ENCODE results near the gene HDAC5. TPM values are rescaled to one million over a fixed set of nuclear protein-coding genes. Genes with fewer than 3 reads are reported as not detected.
"Not testable (repeated sequence)": the region's sequence is repeated elsewhere in the genome, so short reads cannot be mapped to it uniquely, and the experiment has no call there.

HDAC5 gene
- total RNA-seq, 4 donors from 2014 or later, result 45.3 to 182 (median 70.8) TPM

GRCh38 chr17:44059101-44059892 is 64.1 kb downstream of the HDAC5 start:
- Histone ChIP-seq H3K27me3 (no peaks in the 10 kb centered on the region), H3K36me3 (peaks cover 0 to 36% (median 10%) of the 10 kb centered on the region in 4 donors), H3K9me3 (no peaks in the 10 kb centered on the region), H3K4me3 (no peak overlapping the region), H3K27ac (no peak overlapping the region), H3K4me1 (peaks cover 0 to 5% (median 0%) of the 10 kb centered on the region in 4 donors)
- DNase-seq, result no peak
- 68 to 82% methylated on average over 3 to 14 of the region's 14 CpGs for WGBS, 2 donors (ENCODE audit: low coverage in 1 of 2)
- in situ Hi-C loops (cut with MboI; ENCODE audit: low pct_ligation_motif_present in 1 of 4, low pct_unique_long_range_greater_than_20kb in 1 of 4, low sequenced_read_pairs in 3 of 4), result loop anchor here in 1 of 4 donors (25.0 kb wide), 1 partner anchor 103 kb away; the partner anchor contains the start of gene ASB16
- TF ChIP-seq EP300 (IDR thresholded peaks at IDR 0.05; ENCODE audit: low read depth), result no peak
- TF ChIP-seq POLR2AphosphoS5 (IDR thresholded peaks at IDR 0.05), result no peak
- TF ChIP-seq POLR2A (IDR thresholded peaks at IDR 0.05), result no peak
- TF ChIP-seq CTCF (IDR thresholded peaks at IDR 0.05), result no peak
- intact Hi-C loops (cut with DNase I; ENCODE audit: low total_unique reads), result no loop called here

- intact Hi-C loops (cut with DNase I; ENCODE audit: low total_unique reads), result no loop called here
- DNase-seq, result no peak
- no peak overlapping the region for H3K4me3 ChIP-seq
- TF ChIP-seq CTCF (IDR thresholded peaks at IDR 0.05), result no peak
- TF ChIP-seq EP300 (IDR thresholded peaks at IDR 0.05; ENCODE audit: low read depth), result no peak
- H3K27me3 ChIP-seq, result no peaks in the 10 kb centered on the region
- H3K9me3 ChIP-seq, result no peaks in the 10 kb centered on the region
- in situ Hi-C loops (cut with MboI; ENCODE audit: low pct_ligation_motif_present in 1 of 4, low pct_unique_long_range_greater_than_20kb in 1 of 4, low sequenced_read_pairs in 3 of 4), result loop anchor here in 1 of 4 donors (25.0 kb wide), 1 partner anchor 109 kb away; the partner anchor contains the start of gene ASB16
- peak overlapping the region in 1 of 4 donors; percentile 4 for H3K27ac ChIP-seq
- H3K36me3 ChIP-seq, result peaks cover 0 to 41% (median 17%) of the 10 kb centered on the region in 4 donors
- WGBS, 2 donors (ENCODE audit: low coverage in 1 of 2), result 53 to 79% methylated on average over 2 to 3 of the region's 3 CpGs
- peaks cover 0 to 6% (median 0%) of the 10 kb centered on the region in 4 donors for H3K4me1 ChIP-seq
These were observed 70.1 kb downstream of the HDAC5 start for GRCh38 chr17:44053125-44053872.

GRCh38 chr17:44049294-44050060 is 74.0 kb downstream of the HDAC5 start:
- no peak for DNase-seq
- 94 to 100% methylated on average over 6 to 9 of the region's 9 CpGs for whole genome bisulfite sequencing, 2 donors (ENCODE audit: low coverage in 1 of 2)
- Histone ChIP-seq H3K36me3 (peaks cover 0 to 41% (median 17%) of the 10 kb centered on the region in 4 donors), H3K9me3 (no peaks in the 10 kb centered on the region), H3K27me3 (no peaks in the 10 kb centered on the region), H3K27ac (no peak overlapping the region), H3K4me1 (peaks cover 0 to 6% (median 0%) of the 10 kb centered on the region in 4 donors), H3K4me3 (no peak overlapping the region)
- intact Hi-C loops (cut with DNase I; ENCODE audit: low total_unique reads) (no loop called here), in situ Hi-C loops (cut with MboI; ENCODE audit: low pct_ligation_motif_present in 1 of 4, low pct_unique_long_range_greater_than_20kb in 1 of 4, low sequenced_read_pairs in 3 of 4) (loop anchor here in 1 of 4 donors (10.0 to 25.0 kb wide), 2 partner anchors 105 to 113 kb away; partner anchors contain the start of genes ASB16 and PPY)
- TF ChIP-seq POLR2AphosphoS5 (IDR thresholded peaks at IDR 0.05), result no peak
- TF ChIP-seq POLR2A (IDR thresholded peaks at IDR 0.05), result no peak
- TF ChIP-seq CTCF (IDR thresholded peaks at IDR 0.05), result no peak
- no peak for TF ChIP-seq EP300 (IDR thresholded peaks at IDR 0.05; ENCODE audit: low read depth)

GRCh38 chr17:44046893-44047292 is 76.5 kb downstream of the HDAC5 start:
- H3K4me3 ChIP-seq; H3K27me3 ChIP-seq; DNase-seq; intact Hi-C loops (cut with DNase I; ENCODE audit: low total_unique reads); H3K27ac ChIP-seq; H3K9me3 ChIP-seq: not testable (repeated sequence)
- 96% methylated on average over 7 of the region's 7 CpGs; no CpG with 5 or more reads in 1 of the 2 donors for WGBS, 2 donors (ENCODE audit: low coverage in 1 of 2)
- in situ Hi-C loops (cut with MboI; ENCODE audit: low pct_ligation_motif_present in 1 of 4, low pct_unique_long_range_greater_than_20kb in 1 of 4, low sequenced_read_pairs in 3 of 4), result loop anchor here in 1 of 4 donors (10.0 kb wide), 1 partner anchor 102 kb away; the partner anchor contains the start of gene PPY
- Histone ChIP-seq H3K36me3 (peaks cover 0 to 35% (median 13%) of the 10 kb centered on the region in 4 donors), H3K4me1 (peaks cover 0 to 18% (median 10%) of the 10 kb centered on the region in 4 donors)

All from transverse colon (tissue), 4 donors.